HG03097 (cell line): ENCODE measurements around the gene ZNF672.
A peak's percentile ranks its signal among the peaks of the same experiment; 100 is the strongest.
"Not testable (repeated sequence)": the region's sequence is repeated elsewhere in the genome, so short reads cannot be mapped to it uniquely, and the experiment has no call there.

Experiments
- ATAC-seq: cut with Tn5 transposase; IDR thresholded peaks from one replicate; pipeline ENCODE4 v1.9.1; 2021; ENCODE audit not compliant: unreplicated experiment, low FRiP score

The ZNF672 gene

GRCh38 chr1:248837781-248838356, at the start of gene ZNF672:
Gene ZNF672 (plus strand): TSS chr1:248838224. CDS start chr1:248847275, 9,051 bp downstream.
- ATAC-seq, result peak; percentile 90

- no peak for ATAC-seq
Observed at GRCh38 chr1:248788327-248788726, 49.7 kb upstream of the ZNF672 start.

- ATAC-seq, result not testable (repeated sequence)
Observed at GRCh38 chr1:248789337-248789736, 48.7 kb upstream of the ZNF672 start.

- ATAC-seq, result no peak
Observed at GRCh38 chr1:248790456-248790855, 47.6 kb upstream of the ZNF672 start.

- no peak for ATAC-seq
Observed at GRCh38 chr1:248791010-248791409, 47.0 kb upstream of the ZNF672 start.

- ATAC-seq, result no peak
Observed at GRCh38 chr1:248792342-248792741, 45.7 kb upstream of the ZNF672 start.

- peak; percentile 93 for ATAC-seq
Observed at GRCh38 chr1:248793592-248793991, 44.4 kb upstream of the ZNF672 start.

GRCh38 chr1:248794663-248795062, 43.4 kb upstream of the ZNF672 start:
- ATAC-seq, result not testable (repeated sequence)

GRCh38 chr1:248798791-248799190, 39.2 kb upstream of the ZNF672 start:
- ATAC-seq, result no peak

- ATAC-seq, result no peak
Observed at GRCh38 chr1:248800459-248800858, 37.6 kb upstream of the ZNF672 start.

GRCh38 chr1:248802454-248802853, 35.6 kb upstream of the ZNF672 start:
- no peak for ATAC-seq

GRCh38 chr1:248803501-248803900, 34.5 kb upstream of the ZNF672 start:
- ATAC-seq, result not testable (repeated sequence)

GRCh38 chr1:248804771-248805681, 33.0 kb upstream of the ZNF672 start:
- ATAC-seq, result peak; percentile 92

- ATAC-seq, result no peak
Observed at GRCh38 chr1:248805876-248806275, 32.1 kb upstream of the ZNF672 start.

- ATAC-seq, result no peak
Observed at GRCh38 chr1:248807067-248807737, 30.8 kb upstream of the ZNF672 start.

GRCh38 chr1:248808876-248809275, 29.1 kb upstream of the ZNF672 start:
- ATAC-seq, result no peak

GRCh38 chr1:248810000-248810726, 27.9 kb upstream of the ZNF672 start:
- ATAC-seq, result no peak

GRCh38 chr1:248810727-248811513, 27.1 kb upstream of the ZNF672 start:
- ATAC-seq, result no peak

GRCh38 chr1:248811514-248812490, 26.2 kb upstream of the ZNF672 start:
- ATAC-seq, result no peak
